Measurements from ENCODE around the gene CDC25A. TPM values are rescaled to one million over a fixed set of nuclear protein-coding genes. Genes with fewer than 3 reads are reported as not detected.

The CDC25A gene
- total and polyA plus RNA-seq, 2 of the 8 experiments (the other 6 are each of a cell fraction or from before 2014, with no cell fraction given) = 20.7 to 62.1 TPM

- Histone ChIP-seq H3K79me1 (ENCODE audit: low read depth, low read length) (no peaks in the 10 kb centered on the region), H3K56ac (replicated peaks; ENCODE audit: insufficient read length, low read depth, low read length) (no peak overlapping the region), H2AFZ (ENCODE audit: low read length) (no peak overlapping the region), H3K23ac (ENCODE audit: insufficient read length) (no peak overlapping the region), H3K14ac (ENCODE audit: insufficient read length) (no peak overlapping the region), H3K23me2 (ENCODE audit: low read depth, low read length) (no peaks in the 10 kb centered on the region; the same call in 1 of the 2 replicates), H2BK5ac (ENCODE audit: low read depth, low read length) (no peak overlapping the region), H3K4me2 (ENCODE audit: insufficient read depth in 1 of 2, low read depth in 2 of 2, low read length in 2 of 2) (no peak overlapping the region), H4K5ac (ENCODE audit: insufficient read length, low read depth, low read length) (no peak overlapping the region), H3K79me2 (ENCODE audit: control insufficient read depth in 1 of 2, insufficient read depth in 2 of 2, low read length in 2 of 2) (no peaks in the 10 kb centered on the region), H2BK12ac (ENCODE audit: low read depth, low read length) (no peak overlapping the region), H3K4ac (replicated peaks; ENCODE audit: insufficient read length, low read depth, low read length) (no peak overlapping the region), H3K18ac (ENCODE audit: extremely low read depth, low read length) (no peak overlapping the region), H2BK15ac (ENCODE audit: low read length) (no peak overlapping the region), H3K36me3 (ENCODE audit: control insufficient read depth in 2 of 4, insufficient read depth in 4 of 4, low read length in 3 of 4) (no peaks in the 10 kb centered on the region), H2BK120ac (replicated peaks; ENCODE audit: low read depth, low read length) (no peak overlapping the region), H3K9ac (replicated peaks in 1 of 4; ENCODE audit: extremely low read depth in 1 of 4, low read depth in 3 of 4, low read length in 3 of 4) (no peak overlapping the region), H4K91ac (replicated peaks; ENCODE audit: insufficient read length, low read length) (no peak overlapping the region), H3K27ac (ENCODE audit: low read depth, low read length) (no peak overlapping the region), H3K4me3 (ENCODE audit: extremely low read depth in 1 of 4, insufficient read depth in 2 of 4, low read depth in 3 of 4, low read length in 4 of 4) (no peak overlapping the region), H3K9me3 (ENCODE audit: insufficient read depth in 2 of 2, low read depth in 1 of 2, low read length in 1 of 2) (peaks cover 0 to 8% of the 10 kb centered on the region in 2 experiments; a peak in 2 of 4 replicates), H2AK5ac (ENCODE audit: low read depth, low read length) (no peak overlapping the region), H2BK20ac (ENCODE audit: low read length) (no peak overlapping the region), H3K27me3 (replicated peaks in 1 of 4; ENCODE audit: control insufficient read depth in 3 of 4, extremely low read depth in 1 of 4, insufficient read depth in 3 of 4, low read length in 3 of 4) (no peaks in the 10 kb centered on the region), H3K4me1 (replicated peaks in 1 of 4; ENCODE audit: control insufficient read depth in 3 of 4, insufficient read depth in 4 of 4, low read length in 3 of 4) (no peaks in the 10 kb centered on the region), H4K20me1 (replicated peaks in 1 of 2; ENCODE audit: control insufficient read depth in 1 of 2, insufficient read depth in 2 of 2, low read length in 2 of 2) (no peaks in the 10 kb centered on the region), H4K8ac (ENCODE audit: extremely low read depth, insufficient read depth, low read length) (peak overlapping the region; percentile 68; the same call in 1 of the 2 replicates)
- ChIA-PET CTCF (ENCODE audit: partially characterized antibody) (interaction anchor here (0.8 to 1.0 kb wide), 2 partner anchors 16 to 226 kb away, joined by 3 read pairs; no protein-coding TSS in a partner anchor), POLR2A (ENCODE audit: partially characterized antibody) (no interaction called here)
- WGBS, 2 experiments (ENCODE audit: extremely low coverage in 1 of 2, insufficient coverage in 1 of 2, insufficient read length in 1 of 2, insufficient replicate concordance in 2 of 2, low coverage in 1 of 2, low lambda C conversion rate in 2 of 2, missing lambda C conversion rate in 1 of 2) = 94% methylated on average over 4 of the region's 4 CpGs; no CpG with 5 or more reads in 1 of the 2 experiments
- FAIRE-seq (no peak), DNase-seq (ENCODE audit: low read depth in 1 of 2, low spot score in 2 of 2) (no peak)
- TF ChIP-seq SIRT6 (IDR thresholded peaks at IDR 0.05; ENCODE audit: low read length) (no peak), MAFK (IDR thresholded peaks at IDR 0.05; ENCODE audit: low read depth, low read length) (no peak), PHF8 (conservative IDR thresholded peaks at IDR 0.05; ENCODE audit: low read depth, low read length) (no peak), KDM1A (IDR thresholded peaks at IDR 0.05; ENCODE audit: borderline replicate concordance, low read length) (no peak), JUND (IDR thresholded peaks at IDR 0.05; ENCODE audit: low read length) (no peak), BACH1 (IDR thresholded peaks at IDR 0.05; ENCODE audit: low read length) (no peak), HDAC2 (IDR thresholded peaks at IDR 0.05; ENCODE audit: borderline replicate concordance in 1 of 2, low read depth in 2 of 2, low read length in 2 of 2) (no peak), HDAC6 (IDR thresholded peaks at IDR 0.05; ENCODE audit: low read depth, low read length) (no peak), RAD21 (IDR thresholded peaks at IDR 0.05 in 1 of 2, conservative IDR thresholded peaks at IDR 0.05 in 1 of 2; ENCODE audit: low read depth in 2 of 2, low read length in 2 of 2) (no peak), ZNF274 (IDR thresholded peaks at IDR 0.05; ENCODE audit: borderline replicate concordance, extremely low read depth, low read length) (no peak), CHD1 (IDR thresholded peaks at IDR 0.05; ENCODE audit: low read depth, low read length) (no peak)
- TF ChIP-seq, protein P1, sequence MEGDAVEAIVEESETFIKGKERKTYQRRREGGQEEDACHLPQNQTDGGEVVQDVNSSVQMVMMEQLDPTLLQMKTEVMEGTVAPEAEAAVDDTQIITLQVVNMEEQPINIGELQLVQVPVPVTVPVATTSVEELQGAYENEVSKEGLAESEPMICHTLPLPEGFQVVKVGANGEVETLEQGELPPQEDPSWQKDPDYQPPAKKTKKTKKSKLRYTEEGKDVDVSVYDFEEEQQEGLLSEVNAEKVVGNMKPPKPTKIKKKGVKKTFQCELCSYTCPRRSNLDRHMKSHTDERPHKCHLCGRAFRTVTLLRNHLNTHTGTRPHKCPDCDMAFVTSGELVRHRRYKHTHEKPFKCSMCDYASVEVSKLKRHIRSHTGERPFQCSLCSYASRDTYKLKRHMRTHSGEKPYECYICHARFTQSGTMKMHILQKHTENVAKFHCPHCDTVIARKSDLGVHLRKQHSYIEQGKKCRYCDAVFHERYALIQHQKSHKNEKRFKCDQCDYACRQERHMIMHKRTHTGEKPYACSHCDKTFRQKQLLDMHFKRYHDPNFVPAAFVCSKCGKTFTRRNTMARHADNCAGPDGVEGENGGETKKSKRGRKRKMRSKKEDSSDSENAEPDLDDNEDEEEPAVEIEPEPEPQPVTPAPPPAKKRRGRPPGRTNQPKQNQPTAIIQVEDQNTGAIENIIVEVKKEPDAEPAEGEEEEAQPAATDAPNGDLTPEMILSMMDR (IDR thresholded peaks at IDR 0.05; ENCODE audit: control extremely low read depth in 1 of 3, insufficient read depth in 1 of 3, low read depth in 1 of 3, low read length in 3 of 3) = no peak
Observed at GRCh38 chr3:48209445-48209844, 21.2 kb upstream of the CDC25A start.

Measured in H1 (cell line).